Skeletal muscle tissue (tissue), 4 donors: ENCODE measurements around the gene GPRIN1. TPM values are rescaled to one million over a fixed set of nuclear protein-coding genes. Genes with fewer than 3 reads are reported as not detected.

ENCODE experiments used
- H3K27ac ChIP-seq: one replicate; pipeline ENCODE4 v1.7.0; 2013; ENCODE audit warnings: mild to moderate bottlenecking, low read depth, low read length, inconsistent platforms
- H3K27me3 ChIP-seq, 3 donors: one replicate each; pipeline ENCODE4 v1.7.0; 2013; ENCODE audit warnings: low read length in 3 of 3; ENCODE audit not compliant: control insufficient read depth in 3 of 3, insufficient read depth in 3 of 3
- H3K36me3 ChIP-seq, 3 donors: one replicate each; pipeline ENCODE4 v1.7.0; 2013; ENCODE audit warnings: low read length in 3 of 3; ENCODE audit not compliant: control insufficient read depth in 3 of 3, insufficient read depth in 3 of 3
- H3K4me1 ChIP-seq, 3 donors: one replicate each; pipeline ENCODE4 v1.7.0; 2013; ENCODE audit warnings: low read length in 3 of 3, mild to moderate bottlenecking in 3 of 3; ENCODE audit not compliant: control insufficient read depth in 3 of 3, insufficient read depth in 3 of 3
- H3K4me3 ChIP-seq, 3 donors: one replicate each; pipeline ENCODE4 v1.7.0; 2013; ENCODE audit warnings: low read length in 3 of 3
- H3K9ac ChIP-seq, 3 donors: one replicate each; pipeline ENCODE4 v1.7.0; 2013; ENCODE audit warnings: low read length in 3 of 3, mild to moderate bottlenecking in 3 of 3, moderate library complexity in 2 of 3, low read depth in 1 of 3
- H3K9me3 ChIP-seq, 3 donors: one replicate each; pipeline ENCODE4 v1.7.0; 2013; ENCODE audit warnings: low read length in 3 of 3; ENCODE audit not compliant: control insufficient read depth in 3 of 3
- total RNA-seq: library from RNA; depleted of rRNA; stranded (reverse); fragments of >200 nt; gene quantifications from one replicate; pipeline ENCODE4 v1.2.3, GENCODE V29; 2014
- donor health status: Osteomylitis.

Gene GPRIN1
- total RNA-seq, 1 donor from 2014 or later, result 0.52 TPM

GRCh38 chr5:176577312-176578176, 32.4 kb downstream of the GPRIN1 start:
- Histone ChIP-seq H3K27me3 (peaks cover 2 to 29% (median 6%) of the 10 kb centered on the region in 3 donors), H3K4me3 (no peak overlapping the region), H3K27ac (no peak overlapping the region), H3K4me1 (peaks cover 0 to 5% (median 0%) of the 10 kb centered on the region in 3 donors), H3K9ac (no peak overlapping the region), H3K9me3 (no peaks in the 10 kb centered on the region), H3K36me3 (no peaks in the 10 kb centered on the region)

DNA sequence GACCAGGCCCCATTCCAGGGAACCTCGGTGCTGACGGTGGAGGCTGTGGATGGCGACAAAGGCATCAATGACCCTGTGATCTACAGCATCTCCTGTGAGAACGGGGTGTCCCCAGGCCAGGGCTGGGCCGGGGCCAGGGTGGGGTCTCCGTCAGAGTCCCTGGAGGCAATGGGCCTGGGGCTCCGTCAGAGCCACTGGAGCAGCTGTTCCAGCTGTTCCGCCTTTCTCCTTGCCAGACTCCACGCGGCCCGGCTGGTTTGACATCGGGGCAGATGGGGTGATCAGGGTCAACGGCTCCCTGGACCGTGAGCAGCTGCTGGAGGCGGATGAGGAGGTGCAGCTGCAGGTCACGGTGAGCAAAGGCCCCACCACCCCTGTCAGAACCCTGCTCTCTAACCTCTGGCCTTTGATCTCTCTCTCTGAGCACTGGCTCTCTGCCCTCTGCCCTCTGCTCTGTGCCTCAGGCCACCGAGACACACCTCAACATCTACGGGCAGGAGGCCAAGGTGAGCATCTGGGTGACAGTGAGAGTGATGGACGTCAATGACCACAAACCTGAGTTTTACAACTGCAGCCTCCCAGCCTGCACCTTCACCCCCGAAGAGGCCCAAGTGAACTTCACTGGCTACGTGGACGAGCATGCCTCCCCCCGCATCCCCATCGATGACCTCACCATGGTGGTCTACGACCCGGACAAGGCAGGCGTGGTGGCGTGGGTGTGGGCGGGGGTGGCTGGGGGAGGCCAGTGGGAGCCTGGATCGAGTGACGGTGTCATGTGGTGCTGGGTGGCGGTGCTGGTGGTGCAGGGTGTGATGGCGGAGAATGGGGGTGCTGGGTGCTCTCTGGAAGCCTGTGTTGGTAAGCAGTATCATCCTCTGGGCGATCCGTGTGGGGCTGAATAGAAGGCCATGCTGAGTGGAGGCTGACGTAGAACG, 34.2 kb downstream of the GPRIN1 start:
- Histone ChIP-seq H3K4me1 (peaks cover 0 to 5% (median 0%) of the 10 kb centered on the region in 3 donors), H3K27ac (no peak overlapping the region), H3K4me3 (no peak overlapping the region), H3K9ac (no peak overlapping the region), H3K9me3 (no peaks in the 10 kb centered on the region), H3K36me3 (no peaks in the 10 kb centered on the region), H3K27me3 (peaks cover 2 to 29% (median 8%) of the 10 kb centered on the region in 3 donors)

- Histone ChIP-seq H3K9ac (no peak overlapping the region), H3K4me3 (no peak overlapping the region), H3K27me3 (peaks cover 2 to 29% (median 8%) of the 10 kb centered on the region in 3 donors), H3K9me3 (no peaks in the 10 kb centered on the region), H3K4me1 (peaks cover 0 to 5% (median 0%) of the 10 kb centered on the region in 3 donors), H3K36me3 (no peaks in the 10 kb centered on the region), H3K27ac (no peak overlapping the region)
These were observed 34.9 kb downstream of the GPRIN1 start for GRCh38 chr5:176575066-176575465.

GRCh38 chr5:176574297-176574591, 35.7 kb downstream of the GPRIN1 start:
- Histone ChIP-seq H3K4me3 (no peak overlapping the region), H3K27ac (no peak overlapping the region), H3K9ac (no peak overlapping the region), H3K4me1 (peaks cover 0 to 5% (median 0%) of the 10 kb centered on the region in 3 donors), H3K9me3 (no peaks in the 10 kb centered on the region), H3K36me3 (no peaks in the 10 kb centered on the region), H3K27me3 (peaks cover 2 to 29% (median 11%) of the 10 kb centered on the region in 3 donors)

DNA sequence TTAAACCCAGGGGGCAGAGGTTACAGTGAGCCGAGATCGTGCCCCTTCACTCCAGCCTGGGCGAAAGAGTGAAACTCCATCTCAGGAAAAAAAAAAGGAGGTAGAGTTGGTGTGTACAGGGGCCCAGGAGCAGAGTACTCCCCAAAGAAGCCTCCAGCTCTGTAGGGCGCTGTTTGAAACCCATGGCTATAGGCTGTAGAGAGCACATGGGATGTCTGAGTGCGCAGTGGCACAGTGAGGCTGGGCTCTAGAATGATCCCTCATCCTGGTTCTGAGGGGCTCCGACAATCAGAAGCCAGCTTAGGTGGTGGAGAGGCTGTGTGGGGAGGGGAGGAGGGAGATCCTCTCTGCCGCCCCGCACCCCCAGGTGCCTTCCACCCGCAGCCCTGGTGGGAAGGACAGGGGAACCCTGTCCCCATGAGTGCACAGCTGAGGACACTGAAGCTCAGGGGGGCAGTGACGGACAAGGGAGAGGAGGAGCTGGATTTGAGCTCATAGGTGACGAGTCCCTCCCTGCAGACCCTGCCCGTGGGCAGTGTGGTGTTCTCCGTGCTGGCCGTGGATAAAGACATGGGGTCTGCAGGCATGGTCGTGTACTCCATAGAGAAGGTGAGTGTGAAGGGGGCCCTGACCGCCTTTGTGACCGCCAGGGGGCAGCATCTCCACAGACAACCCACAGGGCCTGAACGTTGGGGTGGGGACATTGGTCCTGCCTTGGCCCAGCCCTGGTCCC, 36.2 kb downstream of the GPRIN1 start:
- Histone ChIP-seq H3K9ac (no peak overlapping the region), H3K9me3 (no peaks in the 10 kb centered on the region), H3K4me3 (no peak overlapping the region), H3K27ac (no peak overlapping the region), H3K4me1 (peaks cover 0 to 5% (median 0%) of the 10 kb centered on the region in 3 donors), H3K36me3 (no peaks in the 10 kb centered on the region), H3K27me3 (peaks cover 2 to 30% (median 11%) of the 10 kb centered on the region in 3 donors)

DNA sequence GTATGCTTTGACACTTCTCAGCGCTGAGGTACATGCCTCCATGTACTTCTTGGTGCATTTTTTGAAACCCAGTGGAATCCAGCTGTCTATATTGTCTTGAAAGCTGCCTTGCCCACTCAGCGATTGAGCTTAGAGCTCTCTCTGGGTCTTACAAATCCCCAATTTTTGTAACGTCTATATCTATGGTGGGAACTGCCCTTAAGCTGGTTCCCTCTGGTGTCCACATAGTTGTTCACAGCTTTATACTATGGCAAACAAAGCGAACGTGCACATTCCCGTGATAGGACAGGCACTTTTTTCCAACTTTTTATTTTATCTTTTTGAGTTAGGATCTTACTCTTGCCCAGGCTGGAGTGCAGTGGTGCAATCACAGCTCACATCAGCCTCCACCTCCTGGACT, 39.9 kb downstream of the GPRIN1 start:
- H3K9me3 ChIP-seq, result no peaks in the 10 kb centered on the region

GRCh38 chr5:176568657-176569056, 41.3 kb downstream of the GPRIN1 start:
- no peak overlapping the region for H3K27ac ChIP-seq
- no peak overlapping the region for H3K9ac ChIP-seq
- no peaks in the 10 kb centered on the region for H3K36me3 ChIP-seq
- H3K27me3 ChIP-seq, result peaks cover 9 to 27% (median 15%) of the 10 kb centered on the region in 3 donors
- no peak overlapping the region for H3K4me3 ChIP-seq
- no peaks in the 10 kb centered on the region for H3K9me3 ChIP-seq
- H3K4me1 ChIP-seq, result no peaks in the 10 kb centered on the region

More for the DNA sequence above, 39.9 kb downstream of the GPRIN1 start:
- Histone ChIP-seq H3K9ac (no peak overlapping the region), H3K4me3 (no peak overlapping the region), H3K4me1 (peaks cover 0 to 5% (median 0%) of the 10 kb centered on the region in 3 donors), H3K36me3 (no peaks in the 10 kb centered on the region), H3K27me3 (peaks cover 9 to 36% (median 16%) of the 10 kb centered on the region in 3 donors), H3K27ac (no peak overlapping the region)

DNA sequence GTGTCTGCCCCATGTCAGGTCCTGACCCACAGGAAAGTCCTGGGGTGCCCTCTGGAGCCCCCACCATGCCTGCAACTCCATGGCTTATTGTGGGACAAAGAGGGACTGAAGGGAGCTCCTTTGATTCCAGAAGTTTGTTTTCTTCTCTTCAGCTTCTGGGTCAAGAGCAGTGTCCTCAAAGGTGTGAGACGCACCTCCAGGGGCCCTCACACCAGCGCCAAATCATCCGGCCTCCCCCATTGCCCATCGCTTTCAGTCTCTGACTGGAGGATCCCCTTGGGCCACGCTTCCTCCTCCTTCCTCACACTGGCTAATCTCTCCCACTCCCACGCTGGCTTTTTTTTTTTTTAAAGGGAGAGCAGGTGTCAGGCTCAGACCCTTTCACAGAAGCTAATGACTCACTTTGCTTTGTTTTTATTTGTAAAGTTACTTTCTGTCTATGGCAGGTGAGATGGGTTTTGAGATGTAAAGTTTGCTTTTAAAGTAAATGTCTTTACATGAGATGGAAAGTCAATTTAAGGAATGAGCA, 44.1 kb downstream of the GPRIN1 start:
- no peak overlapping the region for H3K9ac ChIP-seq
- peaks cover 9 to 20% (median 17%) of the 10 kb centered on the region in 3 donors for H3K27me3 ChIP-seq
- H3K4me3 ChIP-seq, result no peak overlapping the region
- no peaks in the 10 kb centered on the region for H3K9me3 ChIP-seq
- no peaks in the 10 kb centered on the region for H3K36me3 ChIP-seq
- no peak overlapping the region for H3K27ac ChIP-seq
- no peaks in the 10 kb centered on the region for H3K4me1 ChIP-seq

- H3K4me3 ChIP-seq, result no peak overlapping the region
- no peak overlapping the region for H3K9ac ChIP-seq
- H3K27me3 ChIP-seq, result peaks cover 9 to 24% (median 18%) of the 10 kb centered on the region in 3 donors
- no peaks in the 10 kb centered on the region for H3K4me1 ChIP-seq
- no peaks in the 10 kb centered on the region for H3K36me3 ChIP-seq
- H3K27ac ChIP-seq, result no peak overlapping the region
- H3K9me3 ChIP-seq, result peaks cover 0 to under 1% (median 0%) of the 10 kb centered on the region in 3 donors
These were observed 46.0 kb downstream of the GPRIN1 start for GRCh38 chr5:176564002-176564401.
